ENCODE data around the gene USP26. TPM values are rescaled to one million over a fixed set of nuclear protein-coding genes. Genes with fewer than 3 reads are reported as not detected.

USP26 gene, protein sequence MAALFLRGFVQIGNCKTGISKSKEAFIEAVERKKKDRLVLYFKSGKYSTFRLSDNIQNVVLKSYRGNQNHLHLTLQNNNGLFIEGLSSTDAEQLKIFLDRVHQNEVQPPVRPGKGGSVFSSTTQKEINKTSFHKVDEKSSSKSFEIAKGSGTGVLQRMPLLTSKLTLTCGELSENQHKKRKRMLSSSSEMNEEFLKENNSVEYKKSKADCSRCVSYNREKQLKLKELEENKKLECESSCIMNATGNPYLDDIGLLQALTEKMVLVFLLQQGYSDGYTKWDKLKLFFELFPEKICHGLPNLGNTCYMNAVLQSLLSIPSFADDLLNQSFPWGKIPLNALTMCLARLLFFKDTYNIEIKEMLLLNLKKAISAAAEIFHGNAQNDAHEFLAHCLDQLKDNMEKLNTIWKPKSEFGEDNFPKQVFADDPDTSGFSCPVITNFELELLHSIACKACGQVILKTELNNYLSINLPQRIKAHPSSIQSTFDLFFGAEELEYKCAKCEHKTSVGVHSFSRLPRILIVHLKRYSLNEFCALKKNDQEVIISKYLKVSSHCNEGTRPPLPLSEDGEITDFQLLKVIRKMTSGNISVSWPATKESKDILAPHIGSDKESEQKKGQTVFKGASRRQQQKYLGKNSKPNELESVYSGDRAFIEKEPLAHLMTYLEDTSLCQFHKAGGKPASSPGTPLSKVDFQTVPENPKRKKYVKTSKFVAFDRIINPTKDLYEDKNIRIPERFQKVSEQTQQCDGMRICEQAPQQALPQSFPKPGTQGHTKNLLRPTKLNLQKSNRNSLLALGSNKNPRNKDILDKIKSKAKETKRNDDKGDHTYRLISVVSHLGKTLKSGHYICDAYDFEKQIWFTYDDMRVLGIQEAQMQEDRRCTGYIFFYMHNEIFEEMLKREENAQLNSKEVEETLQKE
- total RNA-seq (2016; rRNA removed; fragmentation: Illumina TruSeq; extraction: Trizol) (not detected in 2 replicates), polyA plus RNA-seq (2011; rRNA removed) (not detected in 2 replicates), polyA minus RNA-seq (2011; rRNA and poly(A)+ RNA removed; ENCODE audit: low replicate concordance) (not detected in 2 replicates), Bru-seq, nascent RNA (not detected), BruChase-seq, experiment 1, labeled RNA remaining after a 6-hour chase (not detected), BruChase-seq, experiment 2, labeled RNA remaining after a 2-hour chase (not detected)
- not detected in 2 replicates for total RNA-seq (2016; cell fraction: cytosol; rRNA removed; fragmentation: Illumina TruSeq; extraction: Trizol; ENCODE audit: low read depth)
- not detected in 2 replicates for total RNA-seq (2016; cell fraction: insoluble cytoplasmic fraction; rRNA removed; fragmentation: Illumina TruSeq; extraction: Trizol)
- total RNA-seq (2016; cell fraction: membrane; rRNA removed; fragmentation: Illumina TruSeq; extraction: Trizol) = not detected in 2 replicates
- not detected in 2 replicates for total RNA-seq (2016; cell fraction: nucleus; rRNA removed; fragmentation: Illumina TruSeq; extraction: Trizol)
- polyA plus RNA-seq (2011; cell fraction: cytosol; rRNA removed) = not detected in 2 replicates
- not detected in 2 replicates for polyA plus RNA-seq (2011; cell fraction: nucleus; rRNA removed)
- not detected in 2 replicates for polyA plus RNA-seq (2012)
- not detected in 2 replicates for polyA plus RNA-seq (2016; cell fraction: cytosol; fragmentation: Illumina TruSeq; extraction: Trizol; ENCODE audit: low read depth)
- not detected in 2 replicates for polyA plus RNA-seq (2016; cell fraction: insoluble cytoplasmic fraction; fragmentation: Illumina TruSeq; extraction: Trizol; ENCODE audit: low read depth)
- not detected in 2 replicates for polyA plus RNA-seq (2016; cell fraction: membrane; fragmentation: Illumina TruSeq; extraction: Trizol; ENCODE audit: low read depth)
- not detected in 2 replicates for polyA plus RNA-seq (2016; cell fraction: nucleus; fragmentation: Illumina TruSeq; extraction: Trizol; ENCODE audit: insufficient read depth, low read depth)
- not detected in 2 replicates for polyA minus RNA-seq (2011; cell fraction: cytosol; rRNA and poly(A)+ RNA removed)
- not detected in 2 replicates for polyA minus RNA-seq (2011; cell fraction: nucleus; rRNA and poly(A)+ RNA removed)
- long read RNA-seq, experiment 1 = 0 reads
- long read RNA-seq, experiment 2 = 0 reads

DNA sequence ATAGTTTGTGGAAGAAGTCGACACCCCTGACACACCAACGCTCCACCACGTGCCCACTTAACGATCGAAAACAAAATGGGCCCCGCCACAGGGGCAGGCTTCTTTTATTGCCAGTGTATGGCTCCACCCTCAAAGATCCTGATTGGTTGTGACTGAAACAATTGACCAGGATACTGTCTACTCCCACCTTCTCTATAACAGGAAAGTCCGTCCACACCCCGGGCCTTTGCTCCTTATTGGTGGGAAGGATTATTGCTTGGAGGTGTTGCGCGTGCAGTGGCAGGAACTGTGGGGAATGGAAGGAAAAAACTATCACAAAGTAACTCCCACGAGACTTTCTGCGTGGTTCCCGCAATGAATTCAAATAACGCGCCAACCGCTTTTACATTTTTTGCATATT, at the start of gene USP26:
Gene USP26, minus strand, starts transcription at position 79 of the 400 bp plus-strand sequence. CDS start 68,889 bp downstream, outside the sequence.
- POLR2A ChIA-PET = no interaction called here
- intact Hi-C loops (cut with micrococcal nuclease; ENCODE audit: unreplicated experiment) = no loop called here
- BruUV-seq (replicated peaks) = no TSS peak
- 78% methylated on average over 16 of the region's 16 CpGs for WGBS (ENCODE audit: low lambda C conversion rate)
- FAIRE-seq (no peak), ATAC-seq (no peak), DNase-seq (ENCODE audit: low spot score) (no peak)
- Histone ChIP-seq H3K79me2 (ENCODE audit: insufficient read depth, low read length) (no peaks in the 10 kb centered on the region), H4K20me1 (ENCODE audit: insufficient read depth, low read length) (no peaks in the 10 kb centered on the region), H3K9ac (ENCODE audit: insufficient read depth, low read depth, low read length) (no peak within 1 kb of the TSS), H2AFZ (ENCODE audit: low read length) (no peak within 1 kb of the TSS), H3K27ac (ENCODE audit: extremely low read length, insufficient read depth, low read length) (no peak within 1 kb of the TSS), H3K4me3 (replicated peaks in 1 of 3; ENCODE audit: insufficient read depth in 1 of 3, low read depth in 2 of 3, low read length in 3 of 3) (no peak within 1 kb of the TSS), H3K9me3 (ENCODE audit: low read length) (no peaks in the 10 kb centered on the region), H3K4me2 (ENCODE audit: low read depth, low read length) (no peak within 1 kb of the TSS), H3K27me3 (ENCODE audit: control insufficient read depth in 1 of 2, insufficient read depth in 2 of 2, low read length in 2 of 2) (no peaks in the 10 kb centered on the region), H3K4me1 (ENCODE audit: insufficient read depth, low read length) (no peaks in the 10 kb centered on the region), H3K36me3 (replicated peaks in 1 of 2; ENCODE audit: control insufficient read depth in 1 of 2, insufficient read depth in 2 of 2, low read length in 2 of 2) (no peaks in the 10 kb centered on the region)
- TF ChIP-seq IKZF1 (IDR thresholded peaks at IDR 0.05) (no peak), ZNF510 (CRISPR knock-in tag; IDR thresholded peaks at IDR 0.05; ENCODE audit: low read depth) (no peak), ZNF530 (CRISPR knock-in tag; IDR thresholded peaks at IDR 0.05; ENCODE audit: low read depth) (no peak), ZNF343 (CRISPR knock-in tag; IDR thresholded peaks at IDR 0.05) (no peak), ZNF230 (CRISPR knock-in tag; IDR thresholded peaks at IDR 0.05) (no peak), ZNF724P (CRISPR knock-in tag; IDR thresholded peaks at IDR 0.05; ENCODE audit: borderline replicate concordance) (no peak), ZNF468 (CRISPR knock-in tag; IDR thresholded peaks at IDR 0.05) (no peak), FOXC1 (CRISPR knock-in tag; IDR thresholded peaks at IDR 0.05; ENCODE audit: borderline replicate concordance) (no peak), FOXM1 (CRISPR knock-in tag; IDR thresholded peaks at IDR 0.05) (no peak)
- TF ChIP-seq, protein P1, sequence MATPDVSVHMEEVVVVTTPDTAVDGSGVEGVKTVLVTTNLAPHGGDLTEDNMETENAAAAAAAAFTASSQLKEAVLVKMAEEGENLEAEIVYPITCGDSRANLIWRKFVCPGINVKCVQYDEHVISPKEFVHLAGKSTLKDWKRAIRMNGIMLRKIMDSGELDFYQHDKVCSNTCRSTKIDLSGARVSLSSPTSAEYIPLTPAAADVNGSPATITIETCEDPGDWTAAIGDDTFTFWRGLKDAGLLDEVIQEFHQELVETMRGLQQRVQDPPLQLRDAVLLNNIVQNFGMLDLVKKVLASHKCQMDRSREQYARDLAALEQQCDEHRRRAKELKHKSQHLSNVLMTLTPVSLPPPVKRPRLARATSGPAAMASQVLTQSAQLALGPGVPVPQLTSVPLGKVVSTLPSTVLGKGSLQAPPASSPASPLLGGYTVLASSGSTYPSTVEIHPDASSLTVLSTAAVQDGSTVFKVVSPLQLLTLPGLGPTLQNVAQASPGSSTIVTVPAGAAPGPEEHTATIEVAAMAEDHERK (CRISPR knock-in tag; IDR thresholded peaks at IDR 0.05; ENCODE audit: low read depth) = no peak
- in situ Hi-C loops (cut with HindIII; ENCODE audit: extremely low pct_ligation_motif_present, low pct_unique_long_range_greater_than_20kb) = no loop called here
- CTCF ChIA-PET (ENCODE audit: low intra/inter-chr PET ratio, low total read pairs) = no interaction called here
